Activated T-cell treated with anti-CD3 and anti-CD28 coated beads, Interleukin-2, amount 50 U/mL, for 72 hours (primary cell): ENCODE data around the gene MYH11. TPM values are rescaled to one million over a fixed set of nuclear protein-coding genes. Genes with fewer than 3 reads are reported as not detected.

Experiments used
- ATAC-seq, 2 donors: fragments of 150-1000 bp; cut with Tn5 transposase; replicated peaks in 1 of 2; 2 replicates each; pipeline ENCODE4 v1.10.0; 2021; ENCODE audit warnings: moderate library complexity in 2 of 2, mild to moderate bottlenecking in 1 of 2
- DNase-seq, 2 donors: peaks; one replicate each; pipeline ENCODE4 v3.0.0; 2021 to 2022; ENCODE audit warnings: mixed read lengths in 1 of 2
- H3K27ac Mint-ChIP-seq: one replicate; pipeline ENCODE4 v1.8.0; 2022; ENCODE audit warnings: mild to moderate bottlenecking, moderate library complexity, mixed read lengths
- H3K27me3 Mint-ChIP-seq: one replicate; pipeline ENCODE4 v1.8.0; 2022; ENCODE audit warnings: low read depth, mixed read lengths
- H3K36me3 Mint-ChIP-seq, 2 donors: one replicate each; pipeline ENCODE4 v1.8.0; 2022; ENCODE audit warnings: mixed read lengths in 2 of 2, mild to moderate bottlenecking in 1 of 2; ENCODE audit not compliant: insufficient read depth in 2 of 2
- H3K4me1 Mint-ChIP-seq: one replicate; pipeline ENCODE4 v1.8.0; 2022; ENCODE audit warnings: low read depth, mixed read lengths
- H3K4me3 Mint-ChIP-seq, 2 donors: one replicate each; pipeline ENCODE4 v1.8.0; 2022; ENCODE audit warnings: mild to moderate bottlenecking in 2 of 2, mixed read lengths in 2 of 2, moderate library complexity in 2 of 2
- H3K9me3 Mint-ChIP-seq, 2 donors: one replicate each; pipeline ENCODE4 v1.8.0; 2022; ENCODE audit warnings: mixed read lengths in 2 of 2
- total RNA-seq, 2 donors: library from RNA; stranded (reverse); gene quantifications; one replicate each; pipeline ENCODE4 v1.2.3, GENCODE V29; 2022

The MYH11 gene
- not detected for total RNA-seq

GRCh38 chr16:15856901-15857698 is at the start of gene MYH11:
TSS of gene MYH11 (minus strand) at chr16:15857028. CDS start at chr16:15838252, 18,776 bp downstream.
- H3K4me3 Mint-ChIP-seq, result peak within 1 kb of the TSS; percentile 61 to 66
- ATAC-seq, result no peak
- H3K4me1 Mint-ChIP-seq, result peaks cover 7% of the 10 kb centered on the region
- no peaks in the 10 kb centered on the region for H3K9me3 Mint-ChIP-seq
- DNase-seq, result no peak
- H3K27ac Mint-ChIP-seq, result no peak within 1 kb of the TSS
- peaks cover 46% of the 10 kb centered on the region for H3K27me3 Mint-ChIP-seq
- H3K36me3 Mint-ChIP-seq, result peaks cover 0 to 2% of the 10 kb centered on the region in 2 donors

- no peaks in the 10 kb centered on the region for H3K27me3 Mint-ChIP-seq
- no peak for DNase-seq
- no peaks in the 10 kb centered on the region for H3K4me1 Mint-ChIP-seq
Observed at GRCh38 chr16:15906439-15906838, 49.6 kb upstream of the MYH11 start.

GRCh38 chr16:15903960-15904359 is 47.1 kb upstream of the MYH11 start:
- Mint-ChIP-seq H3K36me3 (no peaks in the 10 kb centered on the region), H3K27me3 (no peaks in the 10 kb centered on the region), H3K4me3 (no peak overlapping the region), H3K9me3 (peaks cover 0 to 3% of the 10 kb centered on the region in 2 donors), H3K4me1 (peaks cover 10% of the 10 kb centered on the region), H3K27ac (no peak overlapping the region)
- ATAC-seq (no peak), DNase-seq (no peak)

More at GRCh38 chr16:15906439-15906838, 49.6 kb upstream of the MYH11 start:
- Mint-ChIP-seq H3K9me3 (peaks cover 3 to 5% of the 10 kb centered on the region in 2 donors), H3K27ac (no peak overlapping the region), H3K36me3 (no peaks in the 10 kb centered on the region), H3K4me3 (no peak overlapping the region)
- ATAC-seq, result no peak

- no peak for DNase-seq
- no peaks in the 10 kb centered on the region for H3K27me3 Mint-ChIP-seq
- no peaks in the 10 kb centered on the region for H3K36me3 Mint-ChIP-seq
- H3K9me3 Mint-ChIP-seq, result no peaks in the 10 kb centered on the region
- no peak for ATAC-seq
- no peak overlapping the region for H3K27ac Mint-ChIP-seq
- peaks cover 31% of the 10 kb centered on the region for H3K4me1 Mint-ChIP-seq
- no peak overlapping the region for H3K4me3 Mint-ChIP-seq
Observed at GRCh38 chr16:15900901-15901500, 44.2 kb upstream of the MYH11 start.

- H3K27ac Mint-ChIP-seq, result no peak overlapping the region
- no peaks in the 10 kb centered on the region for H3K36me3 Mint-ChIP-seq
- H3K27me3 Mint-ChIP-seq, result no peaks in the 10 kb centered on the region
- no peaks in the 10 kb centered on the region for H3K9me3 Mint-ChIP-seq
- ATAC-seq (no peak), DNase-seq (no peak)
- peaks cover 32% of the 10 kb centered on the region for H3K4me1 Mint-ChIP-seq
- H3K4me3 Mint-ChIP-seq, result no peak overlapping the region
Observed at GRCh38 chr16:15900357-15900756, 43.5 kb upstream of the MYH11 start.

- no peak overlapping the region for H3K27ac Mint-ChIP-seq
- no peaks in the 10 kb centered on the region for H3K36me3 Mint-ChIP-seq
- no peaks in the 10 kb centered on the region for H3K27me3 Mint-ChIP-seq
- H3K4me1 Mint-ChIP-seq, result peaks cover 38% of the 10 kb centered on the region
- peak overlapping the region; percentile 54 to 66 for H3K4me3 Mint-ChIP-seq
- no peaks in the 10 kb centered on the region for H3K9me3 Mint-ChIP-seq
- DNase-seq, result peak; percentile 71
- ATAC-seq, result peak; percentile 82 to 85
Observed at GRCh38 chr16:15899538-15900100, 42.8 kb upstream of the MYH11 start.

GRCh38 chr16:15898654-15899053 is 41.8 kb upstream of the MYH11 start:
- no peak for ATAC-seq
- no peak for DNase-seq
- no peaks in the 10 kb centered on the region for H3K9me3 Mint-ChIP-seq
- H3K4me1 Mint-ChIP-seq, result peaks cover 38% of the 10 kb centered on the region
- H3K4me3 Mint-ChIP-seq, result peak overlapping the region; percentile 75 to 88
- no peaks in the 10 kb centered on the region for H3K36me3 Mint-ChIP-seq
- no peaks in the 10 kb centered on the region for H3K27me3 Mint-ChIP-seq
- H3K27ac Mint-ChIP-seq, result peak overlapping the region; percentile 28

GRCh38 chr16:15897834-15898254 is 41.0 kb upstream of the MYH11 start:
- ATAC-seq (peak; percentile 85 to 87), DNase-seq (peak; percentile 64 to 70)
- H3K4me3 Mint-ChIP-seq, result peak overlapping the region; percentile 75 to 88
- no peaks in the 10 kb centered on the region for H3K27me3 Mint-ChIP-seq
- peak overlapping the region; percentile 96 for H3K27ac Mint-ChIP-seq
- peaks cover 38% of the 10 kb centered on the region for H3K4me1 Mint-ChIP-seq
- no peaks in the 10 kb centered on the region for H3K9me3 Mint-ChIP-seq
- H3K36me3 Mint-ChIP-seq, result no peaks in the 10 kb centered on the region

- DNase-seq (no peak), ATAC-seq (no peak)
- Mint-ChIP-seq H3K36me3 (no peaks in the 10 kb centered on the region), H3K27ac (peak overlapping the region; percentile 96), H3K9me3 (no peaks in the 10 kb centered on the region), H3K4me3 (peak overlapping the region; percentile 75 to 88), H3K4me1 (peaks cover 38% of the 10 kb centered on the region), H3K27me3 (no peaks in the 10 kb centered on the region)
Observed at GRCh38 chr16:15897121-15897780, 40.4 kb upstream of the MYH11 start.

GRCh38 chr16:15894571-15895374 is 37.9 kb upstream of the MYH11 start:
- ATAC-seq (peak; percentile 8 to 40), DNase-seq (no peak)
- H3K4me1 Mint-ChIP-seq, result peaks cover 36% of the 10 kb centered on the region

GRCh38 chr16:15891508-15891907 is 34.7 kb upstream of the MYH11 start:
- no peak overlapping the region for H3K27ac Mint-ChIP-seq
- peaks cover 0 to 3% of the 10 kb centered on the region in 2 donors for H3K36me3 Mint-ChIP-seq
- no peak for ATAC-seq

More at GRCh38 chr16:15894571-15895374, 37.9 kb upstream of the MYH11 start:
- Mint-ChIP-seq H3K4me3 (no peak overlapping the region), H3K36me3 (no peaks in the 10 kb centered on the region), H3K27ac (no peak overlapping the region), H3K27me3 (no peaks in the 10 kb centered on the region), H3K9me3 (no peaks in the 10 kb centered on the region)

More at GRCh38 chr16:15891508-15891907, 34.7 kb upstream of the MYH11 start:
- H3K27me3 Mint-ChIP-seq, result no peaks in the 10 kb centered on the region
- H3K9me3 Mint-ChIP-seq, result no peaks in the 10 kb centered on the region
- H3K4me3 Mint-ChIP-seq, result no peak overlapping the region
- H3K4me1 Mint-ChIP-seq, result peaks cover 23% of the 10 kb centered on the region
- no peak for DNase-seq
